Gastroesophageal sphincter (tissue), 4 donors: Measurements from ENCODE around the gene AKT3. TPM values are rescaled to one million over a fixed set of nuclear protein-coding genes. Genes with fewer than 3 reads are reported as not detected.

Experiments used
- ATAC-seq: fragments of 150-250 bp; one replicate; pipeline ENCODE4 v1.9.1; 2016; ENCODE audit warnings: mild to moderate bottlenecking, moderate library complexity
- H3K27ac ChIP-seq, 4 donors: fragments of 200-600 bp; sonication (generic) in 3 of 4; 1 replicate in 3 of 4; 2 replicates in 1 of 4; pipeline ENCODE4 v1.5.1; 2016 to 2019
- H3K27me3 ChIP-seq: fragments of 200-600 bp; sonication (generic); one replicate; pipeline ENCODE4 v1.5.1; 2019
- H3K36me3 ChIP-seq, 2 donors: fragments of 200-600 bp; sonication (generic); one replicate each; pipeline ENCODE4 v1.5.1; 2019; ENCODE audit warnings: control low read depth in 1 of 2
- H3K4me1 ChIP-seq, 3 donors: fragments of 200-600 bp; sonication (generic); 1 replicate in 2 of 3; 2 replicates in 1 of 3; pipeline ENCODE4 v1.5.1; 2016 to 2019; ENCODE audit warnings: control low read depth in 2 of 3
- H3K4me3 ChIP-seq, 2 donors: fragments of 200-600 bp; sonication (generic); one replicate each; pipeline ENCODE4 v1.5.1; 2019; ENCODE audit warnings: mild to moderate bottlenecking in 1 of 2, moderate library complexity in 1 of 2
- H3K9me3 ChIP-seq, 3 donors: fragments of 200-600 bp; sonication (generic); one replicate each; pipeline ENCODE4 v1.5.1; 2017 to 2019; ENCODE audit warnings: control low read depth in 2 of 3
- EP300 ChIP-seq: sonication (generic); formaldehyde crosslinking; IDR thresholded peaks from one replicate; pipeline ENCODE4 v1.6.1; 2017; ENCODE audit warnings: antibody characterized with exemption, mild to moderate bottlenecking
- POLR2A ChIP-seq, 2 donors: fragments of 450-650 bp; IDR thresholded peaks; one replicate each; pipeline ENCODE4 v1.6.1; 2017; ENCODE audit warnings: antibody characterized with exemption in 2 of 2, mild to moderate bottlenecking in 2 of 2, moderate library complexity in 1 of 2
- POLR2AphosphoS5 ChIP-seq: sonication (generic); formaldehyde crosslinking; IDR thresholded peaks from one replicate; pipeline ENCODE4 v1.6.1; 2017; ENCODE audit warnings: antibody characterized with exemption
- WGBS, 2 donors: methylation state at CpG; one replicate each; pipeline ENCODE4 v1.1.5; 2018; ENCODE audit warnings: low coverage in 1 of 2; 5-methylcytosine and 5-hydroxymethylcytosine counted together
- total RNA-seq, 4 donors: library from RNA; depleted of rRNA; stranded (reverse); fragments of >200 nt; gene quantifications; one replicate each; pipeline ENCODE4 v1.1.0, GENCODE V29; 2016
- TF ChIP-seq, protein P1 (sequence below), 4 experiments: fragments of 200-600 bp in 2 of 4; fragments of 450-650 bp in 2 of 4; sonication (generic) in 1 of 4; IDR thresholded peaks; one replicate each; pipeline ENCODE4 v1.5.1; 2017 to 2019; ENCODE audit warnings: antibody characterized with exemption in 4 of 4, mild to moderate bottlenecking in 2 of 4, moderate library complexity in 2 of 4

AKT3 gene
- total RNA-seq, 4 donors from 2014 or later, result 72.8 to 102 (median 89.3) TPM

DNA sequence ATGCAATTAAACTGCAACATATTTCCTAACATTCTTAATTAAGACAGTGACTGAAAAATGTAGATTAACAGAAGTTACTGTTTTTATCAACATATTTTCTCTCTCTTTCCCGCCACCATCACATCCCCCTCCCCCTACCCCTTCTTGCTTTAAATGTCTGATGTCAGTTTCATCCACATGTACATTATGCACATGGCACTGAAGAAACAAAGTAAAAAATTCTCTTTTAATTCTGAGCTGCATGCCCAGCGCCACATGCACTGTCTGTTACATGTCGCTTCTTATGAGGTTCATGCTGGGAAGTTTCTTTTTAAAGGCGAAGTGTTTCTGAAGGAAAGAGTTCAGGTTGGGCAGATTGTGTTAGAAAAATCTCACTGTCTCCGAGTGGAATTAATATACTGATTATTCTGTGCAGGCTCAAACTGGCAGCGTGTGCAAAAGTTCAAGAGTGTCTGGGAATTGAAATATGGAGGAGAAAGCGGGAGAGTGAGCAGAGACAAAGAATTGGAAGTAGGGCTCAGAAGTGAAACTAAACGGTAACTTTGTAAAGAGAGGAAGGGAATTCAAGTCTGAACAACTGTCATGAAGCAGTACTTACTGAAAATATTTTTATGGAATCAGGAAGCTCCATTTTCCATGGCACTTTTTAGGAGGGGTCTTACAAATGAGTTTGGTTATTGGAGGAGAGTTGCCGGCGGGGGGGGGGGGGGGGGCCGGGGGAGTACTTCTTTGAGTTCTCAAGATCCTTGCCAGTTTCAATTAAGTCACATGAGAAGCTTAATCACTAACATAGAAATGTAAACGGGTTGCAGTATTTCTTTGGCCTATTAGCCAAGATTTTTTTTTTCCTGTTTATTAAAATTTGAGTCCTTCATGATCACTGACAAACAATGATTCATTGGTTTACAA, 376.6 kb downstream of the AKT3 start:
- H3K27me3 ChIP-seq, result no peaks in the 10 kb centered on the region
- H3K9me3 ChIP-seq, result no peaks in the 10 kb centered on the region
- WGBS, 2 donors, result 7 to 10% methylated on average over 5 to 11 of the region's 12 CpGs
- peaks cover 4 to 29% (median 5%) of the 10 kb centered on the region in 3 donors for H3K4me1 ChIP-seq
- H3K36me3 ChIP-seq, result no peaks in the 10 kb centered on the region
- ATAC-seq, result no peak
- H3K27ac ChIP-seq, result peak overlapping the region in 2 of 4 donors; percentile 40 to 62
- TF ChIP-seq POLR2AphosphoS5, result no peak
- TF ChIP-seq, protein P1, sequence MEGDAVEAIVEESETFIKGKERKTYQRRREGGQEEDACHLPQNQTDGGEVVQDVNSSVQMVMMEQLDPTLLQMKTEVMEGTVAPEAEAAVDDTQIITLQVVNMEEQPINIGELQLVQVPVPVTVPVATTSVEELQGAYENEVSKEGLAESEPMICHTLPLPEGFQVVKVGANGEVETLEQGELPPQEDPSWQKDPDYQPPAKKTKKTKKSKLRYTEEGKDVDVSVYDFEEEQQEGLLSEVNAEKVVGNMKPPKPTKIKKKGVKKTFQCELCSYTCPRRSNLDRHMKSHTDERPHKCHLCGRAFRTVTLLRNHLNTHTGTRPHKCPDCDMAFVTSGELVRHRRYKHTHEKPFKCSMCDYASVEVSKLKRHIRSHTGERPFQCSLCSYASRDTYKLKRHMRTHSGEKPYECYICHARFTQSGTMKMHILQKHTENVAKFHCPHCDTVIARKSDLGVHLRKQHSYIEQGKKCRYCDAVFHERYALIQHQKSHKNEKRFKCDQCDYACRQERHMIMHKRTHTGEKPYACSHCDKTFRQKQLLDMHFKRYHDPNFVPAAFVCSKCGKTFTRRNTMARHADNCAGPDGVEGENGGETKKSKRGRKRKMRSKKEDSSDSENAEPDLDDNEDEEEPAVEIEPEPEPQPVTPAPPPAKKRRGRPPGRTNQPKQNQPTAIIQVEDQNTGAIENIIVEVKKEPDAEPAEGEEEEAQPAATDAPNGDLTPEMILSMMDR (IDR thresholded peaks at IDR 0.05), result no peak
- no peak for TF ChIP-seq POLR2A (IDR thresholded peaks at IDR 0.05)
- no peak for TF ChIP-seq EP300
- peak overlapping the region; percentile 36 to 43 for H3K4me3 ChIP-seq

DNA sequence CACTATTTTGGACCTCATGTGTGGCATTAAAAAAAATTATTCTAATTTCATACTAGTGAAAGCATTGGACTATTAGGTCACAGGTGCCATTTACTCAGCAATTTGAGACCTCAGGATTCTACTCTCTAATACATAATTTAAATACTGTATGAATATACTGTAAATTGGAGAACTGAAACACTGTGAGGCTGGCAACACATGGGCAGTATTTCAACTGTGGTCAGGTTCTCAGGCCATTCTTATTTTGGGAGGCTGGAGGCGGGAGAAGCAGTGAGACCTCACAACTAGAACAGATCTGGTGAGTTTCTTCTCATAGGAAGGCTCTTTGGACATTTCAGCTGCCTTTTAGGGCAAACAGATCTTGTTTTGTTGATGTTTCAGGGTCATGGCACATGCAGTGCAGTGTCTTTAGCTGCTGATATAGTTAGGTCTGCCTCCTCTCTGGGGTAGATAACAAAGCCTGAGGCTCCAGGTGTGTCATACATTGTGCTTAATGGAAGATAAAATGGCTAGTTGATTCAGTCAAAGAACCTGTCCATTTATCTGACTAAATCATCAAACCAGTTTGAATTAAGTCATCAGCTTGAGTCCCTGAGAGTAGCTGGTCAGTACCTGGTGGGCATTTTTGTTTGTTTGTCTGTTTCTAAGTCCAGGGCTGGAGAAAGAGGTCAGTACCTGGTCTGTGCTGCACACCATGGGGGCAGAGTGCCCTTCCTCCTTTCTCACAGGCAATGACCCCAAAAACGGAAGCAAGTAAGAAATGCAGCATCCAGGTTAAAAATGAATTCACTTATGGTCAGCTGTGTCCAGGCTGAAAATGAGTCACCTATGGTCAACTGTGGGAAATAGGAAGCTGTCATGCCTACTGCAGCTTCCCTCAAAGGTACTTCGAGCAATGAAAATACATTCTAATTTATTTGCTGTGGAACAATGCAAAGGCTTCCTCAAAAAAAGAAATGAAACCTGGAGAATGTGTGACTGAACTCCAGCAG, 378.0 kb downstream of the AKT3 start:
- peaks cover 4 to 29% (median 5%) of the 10 kb centered on the region in 3 donors for H3K4me1 ChIP-seq
- H3K9me3 ChIP-seq, result no peaks in the 10 kb centered on the region
- H3K27me3 ChIP-seq, result no peaks in the 10 kb centered on the region
- H3K4me3 ChIP-seq, result no peak overlapping the region
- TF ChIP-seq POLR2A (IDR thresholded peaks at IDR 0.05) (no peak), POLR2AphosphoS5 (no peak), EP300 (no peak)
- TF ChIP-seq, protein P1 (IDR thresholded peaks at IDR 0.05), result no peak
- ATAC-seq, result no peak
- H3K27ac ChIP-seq, result no peak overlapping the region
- 50 to 76% methylated on average over 1 to 2 of the region's 3 CpGs for WGBS, 2 donors
- peaks cover 0 to 5% of the 10 kb centered on the region in 2 donors for H3K36me3 ChIP-seq

DNA sequence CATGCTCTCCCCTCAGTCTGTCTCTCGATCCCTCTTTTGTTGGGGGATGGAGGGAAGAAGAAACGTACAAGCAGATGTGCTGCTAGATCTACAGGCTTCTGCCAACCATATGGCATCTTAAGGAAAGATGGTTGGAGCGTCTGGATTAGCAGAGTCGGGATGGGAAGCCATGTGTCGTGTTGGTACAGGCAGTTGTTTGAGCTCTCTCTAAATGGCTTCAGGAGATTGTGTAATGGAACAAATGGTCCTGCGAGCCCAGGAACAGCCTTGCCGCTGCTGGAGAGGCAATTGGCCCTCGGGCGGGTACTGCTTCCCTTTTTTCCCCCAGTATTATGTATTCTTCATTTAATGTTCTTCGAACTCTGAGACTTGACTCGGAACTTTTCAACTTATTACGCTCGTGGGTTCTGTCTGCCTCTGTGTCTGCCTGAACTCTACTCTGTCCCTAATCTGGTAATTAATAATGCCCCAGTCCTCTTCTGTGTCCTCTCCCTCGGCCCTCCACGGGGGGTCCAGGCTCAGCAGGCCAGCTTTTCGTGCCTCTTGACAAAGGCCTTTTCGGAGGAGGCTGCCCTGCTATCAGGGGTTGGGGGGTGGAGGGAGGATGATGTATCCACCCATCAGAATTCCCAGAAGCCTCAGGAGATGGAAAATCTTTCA, 378.9 kb downstream of the AKT3 start:
- Histone ChIP-seq H3K9me3 (no peaks in the 10 kb centered on the region), H3K36me3 (peaks cover 0 to 9% of the 10 kb centered on the region in 2 donors), H3K4me3 (no peak overlapping the region), H3K27me3 (no peaks in the 10 kb centered on the region), H3K27ac (no peak overlapping the region), H3K4me1 (peaks cover 4 to 29% (median 5%) of the 10 kb centered on the region in 3 donors)
- TF ChIP-seq POLR2AphosphoS5, result no peak
- TF ChIP-seq, protein P1 (IDR thresholded peaks at IDR 0.05), result no peak
- TF ChIP-seq EP300, result no peak
- no peak for TF ChIP-seq POLR2A (IDR thresholded peaks at IDR 0.05)
- 95 to 96% methylated on average over 5 to 13 of the region's 17 CpGs for WGBS, 2 donors
- no peak for ATAC-seq

DNA sequence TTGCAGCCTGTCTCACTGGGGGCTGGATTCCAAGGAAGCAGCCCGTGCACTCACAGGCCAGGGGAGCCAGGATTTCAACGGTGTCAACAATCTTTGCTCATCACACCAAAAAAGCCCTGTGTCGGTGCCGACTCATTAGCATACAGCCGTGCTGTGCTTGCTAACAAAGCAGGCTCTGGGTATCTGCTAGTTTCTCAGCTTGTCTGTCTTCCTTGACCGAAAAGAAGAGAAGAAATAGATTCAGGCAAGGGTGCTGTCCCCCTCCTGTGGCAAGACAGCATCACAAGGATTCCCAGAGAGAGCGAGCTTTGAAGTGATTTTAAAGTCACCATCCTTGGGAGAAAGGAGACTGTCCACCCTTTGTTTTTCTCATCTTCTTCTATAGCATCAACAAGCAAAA, 379.5 kb downstream of the AKT3 start:
- no peak for ATAC-seq
- H3K27me3 ChIP-seq, result no peaks in the 10 kb centered on the region
- TF ChIP-seq, protein P1 (IDR thresholded peaks at IDR 0.05), result no peak
- TF ChIP-seq EP300 (no peak), POLR2AphosphoS5 (no peak), POLR2A (IDR thresholded peaks at IDR 0.05) (no peak)
- WGBS, 2 donors, result 66 to 85% methylated on average over 6 to 7 of the region's 7 CpGs
- H3K27ac ChIP-seq, result no peak overlapping the region
- H3K4me1 ChIP-seq, result peaks cover 4 to 29% (median 5%) of the 10 kb centered on the region in 3 donors
- H3K4me3 ChIP-seq, result no peak overlapping the region
- no peaks in the 10 kb centered on the region for H3K9me3 ChIP-seq
- peaks cover 0 to 9% of the 10 kb centered on the region in 2 donors for H3K36me3 ChIP-seq
